GM18951 (cell line): ENCODE results near the gene AOPEP.

Source experiments
- POLR2A ChIP-seq: IDR thresholded peaks from 4 replicates; pipeline ENCODE4 v1.6.1; 2011; ENCODE audit warnings: mild to moderate bottlenecking; ENCODE audit not compliant: insufficient read length, insufficient read depth; ENCODE audit errors: extremely low read depth
- in situ Hi-C: fragments of 300-500 bp; cut with MboI; formaldehyde crosslinking; loops from one replicate; pipeline ENCODE4 v1.12.0; 2022; ENCODE audit warnings: low sequenced_read_pairs, mixed read lengths, inconsistent platforms; ENCODE audit not compliant: unreplicated experiment

AOPEP gene

GRCh38 chr9:95030920-95031642, 304.6 kb downstream of the AOPEP start:
- in situ Hi-C loops = no loop called here
- no peak for TF ChIP-seq POLR2A

GRCh38 chr9:95031711-95032461, 305.4 kb downstream of the AOPEP start:
- TF ChIP-seq POLR2A = no peak
- in situ Hi-C loops = no loop called here

GRCh38 chr9:95032580-95033341, 306.3 kb downstream of the AOPEP start:
- no peak for TF ChIP-seq POLR2A
- in situ Hi-C loops = no loop called here

GRCh38 chr9:95035846-95036245, 309.3 kb downstream of the AOPEP start:
- in situ Hi-C loops = no loop called here

GRCh38 chr9:95036676-95037075, 310.2 kb downstream of the AOPEP start:
- in situ Hi-C loops = no loop called here
- no peak for TF ChIP-seq POLR2A

More at GRCh38 chr9:95035846-95036245, 309.3 kb downstream of the AOPEP start:
- TF ChIP-seq POLR2A = no peak

- in situ Hi-C loops = no loop called here
- TF ChIP-seq POLR2A = no peak
Observed at GRCh38 chr9:95037789-95038521, 311.5 kb downstream of the AOPEP start.

GRCh38 chr9:95038666-95039065, 312.2 kb downstream of the AOPEP start:
- in situ Hi-C loops = no loop called here
- TF ChIP-seq POLR2A = no peak

GRCh38 chr9:95040106-95040505, 313.6 kb downstream of the AOPEP start:
- in situ Hi-C loops = no loop called here
- TF ChIP-seq POLR2A = no peak

- in situ Hi-C loops = no loop called here
- no peak for TF ChIP-seq POLR2A
Observed at GRCh38 chr9:95043826-95044225, 317.3 kb downstream of the AOPEP start.

GRCh38 chr9:95044731-95045508, 318.4 kb downstream of the AOPEP start:
- in situ Hi-C loops = no loop called here
- TF ChIP-seq POLR2A = no peak

- no peak for TF ChIP-seq POLR2A
Observed at GRCh38 chr9:95045751-95046150, 319.3 kb downstream of the AOPEP start.

More at GRCh38 chr9:95045751-95046150, 319.3 kb downstream of the AOPEP start:
- in situ Hi-C loops = no loop called here
